ENCODE data around the gene CLDND2. TPM values are rescaled to one million over a fixed set of nuclear protein-coding genes. Genes with fewer than 3 reads are reported as not detected.
"Not testable (repeated sequence)": the region's sequence is repeated elsewhere in the genome, so short reads cannot be mapped to it uniquely, and the experiment has no call there.

CLDND2 gene
- total RNA-seq: 1 to 10 TPM; 8.5 to 10.0 TPM

- H3K27ac Mint-ChIP-seq: peak within 1 kb of the TSS; percentile 94
- H3K36me3 Mint-ChIP-seq (ENCODE audit: low read depth): peaks cover 49% of the 10 kb centered on the region
- H3K27me3 Mint-ChIP-seq (ENCODE audit: low read depth): no peaks in the 10 kb centered on the region
- CTCF ChIA-PET: interaction anchor here (0.7 to 5.8 kb wide), 7 partner anchors 10 to 73 kb away, joined by 3 to 39 read pairs (median 5); no protein-coding TSS in a partner anchor
- POLR2A ChIA-PET: interaction anchor here (1.0 to 5.6 kb wide), 3 partner anchors 14 to 27 kb away, joined by 3 to 68 read pairs (median 17); no protein-coding TSS in a partner anchor
- DNase-seq (peak; percentile 53), ATAC-seq (no peak)
- no peaks in the 10 kb centered on the region for H3K9me3 Mint-ChIP-seq (ENCODE audit: insufficient read depth)
- H3K4me1 Mint-ChIP-seq (ENCODE audit: low read depth): peaks cover 78% of the 10 kb centered on the region
- peak within 1 kb of the TSS; percentile 96 for H3K4me3 Mint-ChIP-seq
Observed at GRCh38 chr19:51368366-51369282, at the start of gene CLDND2. TSS of gene CLDND2 (minus strand) at chr19:51369003. CDS start at chr19:51368577, 426 bp downstream.

DNA sequence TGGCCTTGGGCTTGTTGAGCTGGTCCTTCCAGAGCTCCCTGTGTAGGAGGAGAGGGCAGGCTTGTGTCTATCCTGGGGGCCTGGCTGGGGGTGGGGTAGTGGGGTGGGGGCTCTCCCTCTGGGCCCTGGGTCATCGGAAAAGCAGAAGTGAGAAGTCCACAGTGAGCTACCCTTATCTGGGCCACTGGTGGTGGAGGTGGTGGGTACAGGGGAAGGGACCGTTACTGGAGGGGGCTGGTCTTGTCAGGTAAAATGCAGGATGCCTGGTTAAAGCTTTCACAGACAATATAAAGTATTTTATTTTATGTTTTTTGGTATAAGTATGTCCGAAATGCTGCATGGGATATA lies 49.0 kb upstream of the CLDND2 start:
- Mint-ChIP-seq H3K9me3 (ENCODE audit: insufficient read depth) (no peaks in the 10 kb centered on the region), H3K27me3 (ENCODE audit: low read depth) (peaks cover 14% of the 10 kb centered on the region), H3K27ac (no peak overlapping the region), H3K4me1 (ENCODE audit: low read depth) (peaks cover 23% of the 10 kb centered on the region), H3K4me3 (no peak overlapping the region), H3K36me3 (ENCODE audit: low read depth) (no peaks in the 10 kb centered on the region)
- DNase-seq (no peak), ATAC-seq (no peak)
- CTCF ChIA-PET: interaction anchor here (0.6 to 6.7 kb wide), 9 partner anchors 19 to 242 kb away, joined by 3 to 74 read pairs (median 5); no protein-coding TSS in a partner anchor
- POLR2A ChIA-PET: interaction anchor here (1.2 to 2.2 kb wide), 2 partner anchors 10 to 23 kb away, joined by 3 to 11 read pairs; no protein-coding TSS in a partner anchor

DNA sequence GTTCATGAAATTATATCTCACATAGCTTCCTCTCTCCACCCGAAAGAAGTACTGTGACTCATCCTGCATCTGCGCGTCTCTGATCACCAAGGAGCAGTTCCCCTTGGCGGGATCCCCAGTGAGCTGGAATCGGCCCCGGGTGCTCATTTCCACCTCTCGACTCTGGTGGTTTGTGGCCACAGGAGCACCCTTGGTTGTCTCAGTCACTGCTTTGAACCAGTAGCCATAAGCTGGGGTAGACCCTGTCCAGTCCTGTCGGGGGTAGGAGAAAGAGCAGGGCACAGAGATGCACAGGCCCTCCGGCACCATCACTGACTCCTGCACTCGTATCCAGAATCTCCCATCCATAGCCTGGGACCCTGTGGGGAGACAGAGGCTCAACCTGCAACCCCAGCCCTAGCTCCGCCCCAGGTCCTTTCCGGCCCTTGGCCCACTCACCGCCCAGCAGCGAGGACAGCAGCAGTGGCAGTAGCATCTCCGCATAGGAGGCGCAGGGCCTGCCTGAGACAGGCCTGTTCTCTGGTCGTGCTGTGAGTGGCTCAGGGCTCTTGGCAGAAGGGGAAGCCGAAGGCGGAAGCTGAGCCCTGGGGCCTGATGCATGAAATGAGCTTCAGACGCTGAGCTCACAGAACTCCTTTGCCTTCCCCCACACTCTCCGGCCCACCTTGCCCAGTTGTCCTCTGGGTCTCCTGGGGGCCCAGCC lies 48.5 kb upstream of the CLDND2 start, which contains the start of gene SIGLEC10:
TSS of gene SIGLEC10 (minus strand) at position 536 of the 703 bp plus-strand sequence. CDS start at position 475, 61 bp downstream.
- DNase-seq: peak; percentile 50

GRCh38 chr19:51416422-51416821 lies 47.6 kb upstream of the CLDND2 start:
- POLR2A ChIA-PET: interaction anchor here (2.2 kb wide), 1 partner anchor 22 kb away, joined by 11 read pairs; no protein-coding TSS in a partner anchor

More for the DNA sequence above, 48.5 kb upstream of the CLDND2 start, which contains the start of gene SIGLEC10:
- Mint-ChIP-seq H3K27me3 (ENCODE audit: low read depth) (peaks cover 14% of the 10 kb centered on the region), H3K4me1 (ENCODE audit: low read depth) (peaks cover 23% of the 10 kb centered on the region), H3K36me3 (ENCODE audit: low read depth) (no peaks in the 10 kb centered on the region), H3K4me3 (peak within 1 kb of the TSS; percentile 40), H3K27ac (no peak within 1 kb of the TSS), H3K9me3 (ENCODE audit: insufficient read depth) (no peaks in the 10 kb centered on the region)
- ChIA-PET CTCF (interaction anchor here (0.6 to 6.7 kb wide), 10 partner anchors 19 to 244 kb away, joined by 3 to 74 read pairs (median 3); no protein-coding TSS in a partner anchor), POLR2A (interaction anchor here (1.2 to 2.2 kb wide), 2 partner anchors 10 to 22 kb away, joined by 3 to 11 read pairs; no protein-coding TSS in a partner anchor)
- peak; percentile 67 for ATAC-seq

GRCh38 chr19:51415187-51415586 lies 46.4 kb upstream of the CLDND2 start:
- Mint-ChIP-seq H3K4me3 (no peak overlapping the region), H3K36me3 (ENCODE audit: low read depth) (no peaks in the 10 kb centered on the region), H3K27ac (no peak overlapping the region), H3K27me3 (ENCODE audit: low read depth) (peaks cover 11% of the 10 kb centered on the region), H3K4me1 (ENCODE audit: low read depth) (peaks cover 14% of the 10 kb centered on the region), H3K9me3 (ENCODE audit: insufficient read depth) (no peaks in the 10 kb centered on the region)
- ChIA-PET POLR2A (no interaction called here), CTCF (no interaction called here)
- no peak for ATAC-seq
- no peak for DNase-seq

More at GRCh38 chr19:51416422-51416821, 47.6 kb upstream of the CLDND2 start:
- ATAC-seq; H3K36me3 Mint-ChIP-seq (ENCODE audit: low read depth); H3K27ac Mint-ChIP-seq; H3K4me3 Mint-ChIP-seq; H3K9me3 Mint-ChIP-seq (ENCODE audit: insufficient read depth); DNase-seq: not testable (repeated sequence)
- CTCF ChIA-PET: interaction anchor here (1.0 to 6.7 kb wide), 5 partner anchors 18 to 245 kb away, joined by 3 to 74 read pairs (median 5); no protein-coding TSS in a partner anchor
- Mint-ChIP-seq H3K4me1 (ENCODE audit: low read depth) (peaks cover 20% of the 10 kb centered on the region), H3K27me3 (ENCODE audit: low read depth) (peaks cover 11% of the 10 kb centered on the region)

DNA sequence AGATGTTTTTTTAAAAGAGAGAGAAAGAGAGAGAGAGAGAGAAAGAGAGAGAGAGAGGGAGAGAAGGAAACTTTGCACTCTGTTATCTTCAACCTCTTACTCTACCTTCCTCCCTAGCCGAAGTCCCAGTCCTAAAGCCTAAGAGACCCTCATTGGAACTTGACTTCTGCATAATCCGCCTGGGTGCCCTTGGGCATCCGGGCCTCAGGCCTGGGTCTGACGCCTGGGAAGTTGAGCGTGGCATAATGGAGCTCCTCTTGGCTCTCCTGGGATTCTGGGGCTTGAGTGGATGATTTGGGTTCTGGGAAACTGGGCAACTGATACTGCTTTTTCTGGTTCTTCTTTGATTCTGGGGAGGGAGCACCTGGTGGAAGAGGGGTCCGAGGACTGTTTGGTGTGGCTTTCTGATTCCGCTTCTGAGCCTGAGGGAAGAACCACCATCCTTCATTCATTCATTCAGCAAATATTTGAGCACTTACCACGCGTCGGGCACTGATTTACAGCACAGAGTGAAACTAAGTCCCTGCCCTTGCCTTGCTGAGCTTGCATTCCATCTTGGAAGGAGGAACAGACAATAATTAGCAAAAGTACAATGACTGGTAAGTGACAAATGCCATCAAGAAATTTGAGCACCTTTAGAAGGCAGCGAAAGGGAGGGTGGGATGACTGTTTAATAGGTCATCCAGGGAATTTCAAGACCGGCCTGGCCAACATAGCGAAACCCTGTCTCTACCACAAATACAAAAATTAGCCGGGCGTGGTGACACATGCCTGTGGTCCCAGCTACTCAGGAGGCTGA lies 42.3 kb upstream of the CLDND2 start:
- no peak for ATAC-seq
- H3K27me3 Mint-ChIP-seq (ENCODE audit: low read depth): peaks cover 3% of the 10 kb centered on the region
- H3K9me3 Mint-ChIP-seq (ENCODE audit: insufficient read depth): no peaks in the 10 kb centered on the region
- ChIA-PET CTCF (interaction anchor here (1.0 to 5.0 kb wide), 2 partner anchors 11 to 13 kb away, joined by 3 to 28 read pairs; no protein-coding TSS in a partner anchor), POLR2A (no interaction called here)
- H3K4me3 Mint-ChIP-seq: no peak overlapping the region
- peaks cover 8% of the 10 kb centered on the region for H3K4me1 Mint-ChIP-seq (ENCODE audit: low read depth)
- no peak overlapping the region for H3K27ac Mint-ChIP-seq
- no peaks in the 10 kb centered on the region for H3K36me3 Mint-ChIP-seq (ENCODE audit: low read depth)
- no peak for DNase-seq

GRCh38 chr19:51407511-51408131 lies 38.8 kb upstream of the CLDND2 start:
- Mint-ChIP-seq H3K27me3 (ENCODE audit: low read depth) (peaks cover 3% of the 10 kb centered on the region), H3K9me3 (ENCODE audit: insufficient read depth) (peaks cover 6% of the 10 kb centered on the region), H3K4me1 (ENCODE audit: low read depth) (peaks cover 8% of the 10 kb centered on the region), H3K4me3 (no peak overlapping the region), H3K27ac (no peak overlapping the region), H3K36me3 (ENCODE audit: low read depth) (peaks cover 8% of the 10 kb centered on the region)
- POLR2A ChIA-PET: no interaction called here
- ATAC-seq: peak; percentile 75
- DNase-seq: peak; percentile 53
- CTCF ChIA-PET: interaction anchor here (1.0 to 5.0 kb wide), 13 partner anchors 10 to 148 kb away, joined by 3 to 28 read pairs (median 4); no protein-coding TSS in a partner anchor

DNA sequence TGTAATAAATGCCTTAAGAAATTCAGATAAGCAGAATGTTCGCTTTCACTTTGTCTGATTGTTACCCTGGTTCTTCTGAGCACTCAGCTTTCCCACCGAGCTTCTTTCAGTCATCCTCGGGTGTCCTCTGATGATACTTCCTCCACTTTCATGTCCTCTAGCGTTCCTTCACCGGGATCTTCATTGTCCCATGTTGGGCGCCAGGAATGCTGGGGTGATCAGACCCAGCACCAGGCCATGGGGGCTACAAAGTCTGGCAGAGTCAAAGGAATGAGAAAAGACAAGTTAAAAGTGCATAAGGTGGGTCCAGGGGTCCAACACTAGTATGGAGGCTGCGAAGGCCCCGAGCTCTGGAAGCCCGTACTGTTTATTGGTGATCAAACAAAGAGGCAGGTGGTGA lies 33.3 kb upstream of the CLDND2 start:
- H3K36me3 Mint-ChIP-seq (ENCODE audit: low read depth): peaks cover 19% of the 10 kb centered on the region
- H3K9me3 Mint-ChIP-seq (ENCODE audit: insufficient read depth): peaks cover 17% of the 10 kb centered on the region
- H3K4me3 Mint-ChIP-seq: no peak overlapping the region
- ChIA-PET POLR2A (no interaction called here), CTCF (no interaction called here)
- H3K4me1 Mint-ChIP-seq (ENCODE audit: low read depth): peaks cover 9% of the 10 kb centered on the region
- DNase-seq (no peak), ATAC-seq (no peak)
- H3K27me3 Mint-ChIP-seq (ENCODE audit: low read depth): no peaks in the 10 kb centered on the region
- no peak overlapping the region for H3K27ac Mint-ChIP-seq

DNA sequence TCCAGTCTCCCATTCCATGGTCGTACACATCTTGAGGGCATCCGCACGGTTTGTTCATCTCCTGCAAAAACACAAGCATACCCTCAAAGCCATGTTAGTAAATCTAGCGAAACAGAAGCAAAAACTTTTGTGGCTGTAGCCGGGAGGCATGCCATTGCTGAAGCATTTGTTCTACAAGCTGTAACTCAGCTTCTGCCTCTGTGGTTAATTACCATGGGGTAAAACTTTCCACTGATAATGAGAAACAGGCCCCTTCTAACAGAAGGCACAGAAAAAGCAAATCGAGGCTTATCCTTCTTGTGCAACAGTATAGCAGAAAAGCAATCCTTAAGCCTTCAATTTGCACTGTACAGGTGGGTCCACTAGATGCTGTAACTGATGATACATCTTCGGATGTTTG lies 31.1 kb upstream of the CLDND2 start:
- H3K9me3 Mint-ChIP-seq (ENCODE audit: insufficient read depth): peaks cover 17% of the 10 kb centered on the region
- DNase-seq; H3K27me3 Mint-ChIP-seq (ENCODE audit: low read depth); ATAC-seq; H3K4me3 Mint-ChIP-seq; POLR2A ChIA-PET; H3K27ac Mint-ChIP-seq: not testable (repeated sequence)
- CTCF ChIA-PET: interaction anchor here (1.0 to 2.7 kb wide), 4 partner anchors 19 to 39 kb away, joined by 3 to 8 read pairs (median 3); no protein-coding TSS in a partner anchor
- peaks cover 21% of the 10 kb centered on the region for H3K36me3 Mint-ChIP-seq (ENCODE audit: low read depth)
- peaks cover 25% of the 10 kb centered on the region for H3K4me1 Mint-ChIP-seq (ENCODE audit: low read depth)

GRCh38 chr19:51399231-51399630 lies 30.4 kb upstream of the CLDND2 start:
- POLR2A ChIA-PET: interaction anchor here (0.9 kb wide), 1 partner anchor 33 kb away, joined by 3 read pairs; the partner anchor contains the start of gene ETFB
- no peak overlapping the region for H3K4me3 Mint-ChIP-seq

More at GRCh38 chr19:51399231-51399630, 30.4 kb upstream of the CLDND2 start:
- DNase-seq: no peak
- peaks cover 30% of the 10 kb centered on the region for H3K4me1 Mint-ChIP-seq (ENCODE audit: low read depth)
- peaks cover 17% of the 10 kb centered on the region for H3K9me3 Mint-ChIP-seq (ENCODE audit: insufficient read depth)
- ATAC-seq: no peak
- CTCF ChIA-PET: interaction anchor here (0.9 to 6.1 kb wide), 14 partner anchors 10 to 262 kb away, joined by 3 to 35 read pairs (median 4); partner anchors contain the start of gene SIGLEC10
- no peak overlapping the region for H3K27ac Mint-ChIP-seq
- no peaks in the 10 kb centered on the region for H3K27me3 Mint-ChIP-seq (ENCODE audit: low read depth)
- H3K36me3 Mint-ChIP-seq (ENCODE audit: low read depth): peaks cover 25% of the 10 kb centered on the region
